ENCODE measurements around the gene PDXP. TPM values are rescaled to one million over a fixed set of nuclear protein-coding genes. Genes with fewer than 3 reads are reported as not detected.

Gene PDXP
- total and polyA plus RNA-seq, 2 of the 13 experiments (the other 11 are each of a cell fraction or from before 2014, with no cell fraction given) = 58.2 to 70.6 TPM

DNA sequence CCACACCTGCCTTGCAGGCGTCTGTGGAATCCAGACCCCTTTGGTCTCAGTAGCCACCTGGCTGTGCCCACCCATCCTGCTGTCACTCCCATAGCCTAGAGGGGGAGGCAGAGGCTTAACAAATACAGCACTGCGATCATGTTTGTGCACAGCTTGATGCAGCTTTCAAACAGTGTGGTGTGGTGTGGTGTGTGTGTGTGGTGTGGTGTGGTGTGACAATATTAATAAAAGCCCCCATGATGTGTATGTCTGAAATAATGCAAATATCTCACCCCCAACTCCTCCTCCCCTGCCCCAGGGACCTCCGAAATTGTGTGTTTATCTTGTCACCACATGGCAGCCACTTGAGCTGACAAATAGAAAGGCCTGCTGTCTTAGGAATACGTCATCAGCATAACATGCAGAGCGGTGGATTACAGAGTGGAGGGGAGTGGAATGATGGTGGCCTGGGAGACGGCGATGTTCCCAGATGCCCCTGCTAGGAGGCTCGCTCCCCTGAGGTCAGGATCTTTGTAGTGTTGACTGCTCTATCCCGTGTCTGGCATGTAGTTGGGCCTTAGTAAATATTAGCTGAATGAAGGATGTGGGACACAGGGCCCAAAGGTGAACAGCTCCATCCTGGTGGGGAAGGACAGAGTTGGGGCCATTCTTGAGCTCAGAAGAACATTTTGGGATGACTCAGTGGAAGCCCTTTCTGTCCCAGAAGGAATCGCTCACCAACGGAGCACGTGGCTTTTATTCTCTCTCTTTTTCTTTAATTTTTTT, 2.8 kb downstream of the PDXP start (continued):
- TF ChIP-seq, protein P1, sequence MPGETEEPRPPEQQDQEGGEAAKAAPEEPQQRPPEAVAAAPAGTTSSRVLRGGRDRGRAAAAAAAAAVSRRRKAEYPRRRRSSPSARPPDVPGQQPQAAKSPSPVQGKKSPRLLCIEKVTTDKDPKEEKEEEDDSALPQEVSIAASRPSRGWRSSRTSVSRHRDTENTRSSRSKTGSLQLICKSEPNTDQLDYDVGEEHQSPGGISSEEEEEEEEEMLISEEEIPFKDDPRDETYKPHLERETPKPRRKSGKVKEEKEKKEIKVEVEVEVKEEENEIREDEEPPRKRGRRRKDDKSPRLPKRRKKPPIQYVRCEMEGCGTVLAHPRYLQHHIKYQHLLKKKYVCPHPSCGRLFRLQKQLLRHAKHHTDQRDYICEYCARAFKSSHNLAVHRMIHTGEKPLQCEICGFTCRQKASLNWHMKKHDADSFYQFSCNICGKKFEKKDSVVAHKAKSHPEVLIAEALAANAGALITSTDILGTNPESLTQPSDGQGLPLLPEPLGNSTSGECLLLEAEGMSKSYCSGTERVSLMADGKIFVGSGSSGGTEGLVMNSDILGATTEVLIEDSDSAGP (CRISPR knock-in tag; IDR thresholded peaks at IDR 0.05; ENCODE audit: borderline replicate concordance) = 0 out of 2 replicates have a peak, but pooled peaks have one; percentile 31
- TF ChIP-seq SIN3A (IDR thresholded peaks at IDR 0.05; ENCODE audit: borderline replicate concordance, low read depth, low read length) (0 out of 2 replicates have a peak, but pooled peaks have one; percentile 64), STAG1 (CRISPR knock-in tag; IDR thresholded peaks at IDR 0.05) (peak; percentile 51), PPARG (CRISPR knock-in tag; conservative IDR thresholded peaks at IDR 0.05) (peak; percentile 62), TSC22D2 (CRISPR knock-in tag; IDR thresholded peaks at IDR 0.05; ENCODE audit: borderline replicate concordance) (peak; percentile 57; the same call in 1 of the 2 replicates), KAT8 (CRISPR knock-in tag; IDR thresholded peaks at IDR 0.05) (0 out of 2 replicates have a peak, but pooled peaks have one; percentile 38), ZFP62 (CRISPR knock-in tag; IDR thresholded peaks at IDR 0.05) (no peak), KDM1A (CRISPR knock-in tag; IDR thresholded peaks at IDR 0.05) (peak; percentile 70), NRL (CRISPR knock-in tag; IDR thresholded peaks at IDR 0.05; ENCODE audit: borderline replicate concordance) (no peak), TEAD3 (CRISPR knock-in tag; optimal IDR thresholded peaks at IDR 0.05; ENCODE audit: borderline replicate concordance) (peak; percentile 80)
- TF ChIP-seq, protein P2, sequence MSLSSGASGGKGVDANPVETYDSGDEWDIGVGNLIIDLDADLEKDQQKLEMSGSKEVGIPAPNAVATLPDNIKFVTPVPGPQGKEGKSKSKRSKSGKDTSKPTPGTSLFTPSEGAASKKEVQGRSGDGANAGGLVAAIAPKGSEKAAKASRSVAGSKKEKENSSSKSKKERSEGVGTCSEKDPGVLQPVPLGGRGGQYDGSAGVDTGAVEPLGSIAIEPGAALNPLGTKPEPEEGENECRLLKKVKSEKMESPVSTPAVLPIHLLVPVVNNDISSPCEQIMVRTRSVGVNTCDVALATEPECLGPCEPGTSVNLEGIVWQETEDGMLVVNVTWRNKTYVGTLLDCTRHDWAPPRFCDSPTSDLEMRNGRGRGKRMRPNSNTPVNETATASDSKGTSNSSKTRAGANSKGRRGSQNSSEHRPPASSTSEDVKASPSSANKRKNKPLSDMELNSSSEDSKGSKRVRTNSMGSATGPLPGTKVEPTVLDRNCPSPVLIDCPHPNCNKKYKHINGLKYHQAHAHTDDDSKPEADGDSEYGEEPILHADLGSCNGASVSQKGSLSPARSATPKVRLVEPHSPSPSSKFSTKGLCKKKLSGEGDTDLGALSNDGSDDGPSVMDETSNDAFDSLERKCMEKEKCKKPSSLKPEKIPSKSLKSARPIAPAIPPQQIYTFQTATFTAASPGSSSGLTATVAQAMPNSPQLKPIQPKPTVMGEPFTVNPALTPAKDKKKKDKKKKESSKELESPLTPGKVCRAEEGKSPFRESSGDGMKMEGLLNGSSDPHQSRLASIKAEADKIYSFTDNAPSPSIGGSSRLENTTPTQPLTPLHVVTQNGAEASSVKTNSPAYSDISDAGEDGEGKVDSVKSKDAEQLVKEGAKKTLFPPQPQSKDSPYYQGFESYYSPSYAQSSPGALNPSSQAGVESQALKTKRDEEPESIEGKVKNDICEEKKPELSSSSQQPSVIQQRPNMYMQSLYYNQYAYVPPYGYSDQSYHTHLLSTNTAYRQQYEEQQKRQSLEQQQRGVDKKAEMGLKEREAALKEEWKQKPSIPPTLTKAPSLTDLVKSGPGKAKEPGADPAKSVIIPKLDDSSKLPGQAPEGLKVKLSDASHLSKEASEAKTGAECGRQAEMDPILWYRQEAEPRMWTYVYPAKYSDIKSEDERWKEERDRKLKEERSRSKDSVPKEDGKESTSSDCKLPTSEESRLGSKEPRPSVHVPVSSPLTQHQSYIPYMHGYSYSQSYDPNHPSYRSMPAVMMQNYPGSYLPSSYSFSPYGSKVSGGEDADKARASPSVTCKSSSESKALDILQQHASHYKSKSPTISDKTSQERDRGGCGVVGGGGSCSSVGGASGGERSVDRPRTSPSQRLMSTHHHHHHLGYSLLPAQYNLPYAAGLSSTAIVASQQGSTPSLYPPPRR (CRISPR knock-in tag; IDR thresholded peaks at IDR 0.05; ENCODE audit: borderline replicate concordance) = peak; percentile 41; the same call in 1 of the 2 replicates
- TF ChIP-seq, protein P3, sequence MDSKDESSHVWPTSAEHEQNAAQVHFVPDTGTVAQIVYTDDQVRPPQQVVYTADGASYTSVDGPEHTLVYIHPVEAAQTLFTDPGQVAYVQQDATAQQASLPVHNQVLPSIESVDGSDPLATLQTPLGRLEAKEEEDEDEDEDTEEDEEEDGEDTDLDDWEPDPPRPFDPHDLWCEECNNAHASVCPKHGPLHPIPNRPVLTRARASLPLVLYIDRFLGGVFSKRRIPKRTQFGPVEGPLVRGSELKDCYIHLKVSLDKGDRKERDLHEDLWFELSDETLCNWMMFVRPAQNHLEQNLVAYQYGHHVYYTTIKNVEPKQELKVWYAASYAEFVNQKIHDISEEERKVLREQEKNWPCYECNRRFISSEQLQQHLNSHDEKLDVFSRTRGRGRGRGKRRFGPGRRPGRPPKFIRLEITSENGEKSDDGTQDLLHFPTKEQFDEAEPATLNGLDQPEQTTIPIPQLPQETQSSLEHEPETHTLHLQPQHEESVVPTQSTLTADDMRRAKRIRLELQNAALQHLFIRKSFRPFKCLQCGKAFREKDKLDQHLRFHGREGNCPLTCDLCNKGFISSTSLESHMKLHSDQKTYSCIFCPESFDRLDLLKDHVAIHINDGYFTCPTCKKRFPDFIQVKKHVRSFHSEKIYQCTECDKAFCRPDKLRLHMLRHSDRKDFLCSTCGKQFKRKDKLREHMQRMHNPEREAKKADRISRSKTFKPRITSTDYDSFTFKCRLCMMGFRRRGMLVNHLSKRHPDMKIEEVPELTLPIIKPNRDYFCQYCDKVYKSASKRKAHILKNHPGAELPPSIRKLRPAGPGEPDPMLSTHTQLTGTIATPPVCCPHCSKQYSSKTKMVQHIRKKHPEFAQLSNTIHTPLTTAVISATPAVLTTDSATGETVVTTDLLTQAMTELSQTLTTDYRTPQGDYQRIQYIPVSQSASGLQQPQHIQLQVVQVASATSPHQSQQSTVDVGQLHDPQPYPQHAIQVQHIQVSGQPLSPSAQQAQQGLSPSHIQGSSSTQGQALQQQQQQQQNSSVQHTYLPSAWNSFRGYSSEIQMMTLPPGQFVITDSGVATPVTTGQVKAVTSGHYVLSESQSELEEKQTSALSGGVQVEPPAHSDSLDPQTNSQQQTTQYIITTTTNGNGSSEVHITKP (CRISPR knock-in tag; IDR thresholded peaks at IDR 0.05; ENCODE audit: low read depth) = peak; percentile 85; the same call in 1 of the 2 replicates
- TF ChIP-seq, protein P4, sequence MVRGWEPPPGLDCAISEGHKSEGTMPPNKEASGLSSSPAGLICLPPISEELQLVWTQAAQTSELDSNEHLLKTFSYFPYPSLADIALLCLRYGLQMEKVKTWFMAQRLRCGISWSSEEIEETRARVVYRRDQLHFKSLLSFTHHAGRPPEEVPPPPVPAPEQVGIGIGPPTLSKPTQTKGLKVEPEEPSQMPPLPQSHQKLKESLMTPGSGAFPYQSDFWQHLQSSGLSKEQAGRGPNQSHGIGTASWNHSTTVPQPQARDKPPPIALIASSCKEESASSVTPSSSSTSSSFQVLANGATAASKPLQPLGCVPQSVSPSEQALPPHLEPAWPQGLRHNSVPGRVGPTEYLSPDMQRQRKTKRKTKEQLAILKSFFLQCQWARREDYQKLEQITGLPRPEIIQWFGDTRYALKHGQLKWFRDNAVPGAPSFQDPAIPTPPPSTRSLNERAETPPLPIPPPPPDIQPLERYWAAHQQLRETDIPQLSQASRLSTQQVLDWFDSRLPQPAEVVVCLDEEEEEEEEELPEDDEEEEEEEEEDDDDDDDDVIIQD (CRISPR knock-in tag; IDR thresholded peaks at IDR 0.05; ENCODE audit: low read depth) = 0 out of 2 replicates have a peak, but pooled peaks have one; percentile 36
- TF ChIP-seq, protein P5, sequence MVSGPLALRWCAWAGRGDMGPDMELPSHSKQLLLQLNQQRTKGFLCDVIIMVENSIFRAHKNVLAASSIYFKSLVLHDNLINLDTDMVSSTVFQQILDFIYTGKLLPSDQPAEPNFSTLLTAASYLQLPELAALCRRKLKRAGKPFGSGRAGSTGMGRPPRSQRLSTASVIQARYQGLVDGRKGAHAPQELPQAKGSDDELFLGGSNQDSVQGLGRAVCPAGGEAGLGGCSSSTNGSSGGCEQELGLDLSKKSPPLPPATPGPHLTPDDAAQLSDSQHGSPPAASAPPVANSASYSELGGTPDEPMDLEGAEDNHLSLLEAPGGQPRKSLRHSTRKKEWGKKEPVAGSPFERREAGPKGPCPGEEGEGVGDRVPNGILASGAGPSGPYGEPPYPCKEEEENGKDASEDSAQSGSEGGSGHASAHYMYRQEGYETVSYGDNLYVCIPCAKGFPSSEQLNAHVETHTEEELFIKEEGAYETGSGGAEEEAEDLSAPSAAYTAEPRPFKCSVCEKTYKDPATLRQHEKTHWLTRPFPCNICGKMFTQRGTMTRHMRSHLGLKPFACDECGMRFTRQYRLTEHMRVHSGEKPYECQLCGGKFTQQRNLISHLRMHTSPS (CRISPR knock-in tag; IDR thresholded peaks at IDR 0.05; ENCODE audit: low read depth) = 0 out of 2 replicates have a peak, but pooled peaks have one; percentile 22

All from HepG2 (cell line).